SW480 (cell line): Measurements from ENCODE around the gene OCEL1.

ENCODE experiments used
- DNase-seq: peaks from one replicate; pipeline ENCODE4 v3.0.0-alpha.2; 2016; ENCODE audit warnings: low spot score

OCEL1 gene

DNA sequence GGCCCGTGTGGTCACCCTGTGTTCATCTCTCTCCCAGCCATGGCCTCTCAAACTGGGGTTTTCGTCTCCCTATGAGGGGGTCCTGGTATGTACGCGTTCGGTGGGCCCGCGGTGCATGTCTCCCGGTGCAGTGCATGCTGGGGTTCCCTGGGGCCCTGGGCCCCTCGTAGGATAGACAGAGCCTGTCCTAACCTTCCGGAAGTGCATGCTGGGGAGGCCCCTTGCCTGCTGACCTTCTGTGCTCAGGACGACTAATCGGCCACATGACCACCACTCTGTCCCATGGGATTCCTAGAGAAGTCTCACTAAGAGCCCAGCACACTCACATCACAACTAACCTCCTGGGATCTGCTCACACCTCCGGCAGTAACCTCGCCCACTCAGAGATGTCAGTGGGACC, 15.7 kb upstream of the OCEL1 start:
- no peak for DNase-seq

DNA sequence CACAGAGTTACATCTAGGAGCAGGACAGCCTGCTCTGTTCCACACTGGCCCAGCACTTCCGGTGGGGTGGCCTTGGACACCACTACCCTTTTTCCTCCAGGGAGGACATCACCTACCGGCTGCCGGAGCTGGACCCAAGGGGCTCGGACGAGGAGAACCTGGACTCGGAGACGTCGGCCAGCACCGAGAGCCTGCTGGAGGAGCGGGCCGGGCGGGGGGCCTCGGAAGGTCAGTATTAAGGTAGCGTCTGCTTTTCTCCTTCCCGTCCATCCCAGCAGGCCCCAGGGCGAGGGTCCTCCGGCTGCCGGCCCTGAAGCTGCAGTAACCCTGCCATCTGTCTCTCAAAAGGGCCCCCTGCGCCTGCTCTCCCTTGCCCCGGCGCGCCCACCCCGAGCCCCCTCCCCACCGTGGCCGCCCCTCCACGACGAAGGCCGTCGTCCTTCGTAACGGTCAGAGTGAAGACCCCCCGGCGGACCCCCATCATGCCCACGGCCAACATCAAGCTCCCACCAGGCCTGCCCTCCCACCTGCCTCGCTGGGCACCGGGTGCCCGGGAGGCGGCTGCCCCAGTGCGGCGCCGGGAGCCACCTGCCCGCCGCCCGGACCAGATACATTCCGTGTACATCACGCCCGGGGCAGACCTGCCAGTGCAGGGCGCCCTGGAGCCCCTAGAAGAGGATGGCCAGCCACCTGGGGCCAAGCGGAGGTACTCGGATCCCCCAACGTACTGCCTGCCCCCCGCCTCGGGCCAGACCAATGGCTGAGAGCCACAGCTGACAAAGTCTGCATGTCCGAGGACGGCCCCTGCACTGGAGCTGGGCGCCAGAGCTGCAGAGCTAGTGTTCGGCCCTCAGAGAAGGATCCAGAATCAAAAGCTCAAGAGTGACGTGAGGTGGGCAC, 14.2 kb upstream of the OCEL1 start:
- DNase-seq = no peak

DNA sequence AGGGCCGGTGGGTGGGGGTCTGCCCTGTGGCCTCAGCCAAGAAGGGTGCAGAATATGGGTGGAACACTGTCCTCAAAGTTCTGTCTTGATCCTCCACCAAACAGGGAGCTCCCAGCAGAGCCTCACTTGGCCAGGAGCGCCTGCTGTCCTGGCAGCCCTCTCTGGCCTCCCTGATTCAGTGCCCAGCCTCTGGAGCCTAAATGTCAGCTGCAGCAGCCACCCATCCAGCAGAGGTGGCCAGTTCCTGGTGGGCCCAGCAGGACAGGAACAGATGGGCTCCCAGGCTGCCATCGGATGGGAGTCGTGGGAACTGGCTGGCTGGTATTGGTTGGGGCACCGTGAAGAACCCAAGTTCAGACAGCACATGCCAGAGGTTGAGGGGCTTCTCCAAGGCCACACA, 12.7 kb upstream of the OCEL1 start:
- no peak for DNase-seq

DNA sequence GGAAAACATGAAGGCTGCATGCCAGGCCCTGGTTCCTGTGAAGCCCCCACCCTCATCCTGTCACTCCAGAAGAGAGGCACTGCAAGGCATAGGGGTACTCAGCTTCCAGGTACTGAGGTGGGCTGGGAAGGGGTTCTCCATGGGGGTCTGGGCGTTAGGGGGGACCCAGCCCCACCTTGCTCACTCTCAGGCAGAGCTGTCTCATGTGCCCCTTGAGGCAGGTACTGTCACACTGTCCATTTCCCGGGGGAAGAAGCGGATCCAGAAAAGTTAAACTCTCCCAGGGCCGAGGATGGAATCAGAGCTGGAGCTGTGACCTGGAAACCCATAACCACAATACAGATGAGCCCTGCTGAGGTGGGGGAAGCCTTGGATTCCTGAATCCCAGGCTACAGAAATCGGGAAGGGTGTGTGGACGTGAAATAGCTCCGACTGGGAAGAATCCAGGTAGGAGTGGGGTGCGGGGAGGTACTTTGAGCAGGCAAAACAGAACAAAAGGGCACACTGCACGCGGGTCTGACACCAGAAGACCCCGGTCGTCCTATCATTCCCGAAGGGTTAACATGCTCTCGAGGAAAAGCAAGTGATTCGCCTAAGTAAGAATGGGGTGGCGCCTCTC, 11.4 kb upstream of the OCEL1 start:
- DNase-seq = no peak

DNA sequence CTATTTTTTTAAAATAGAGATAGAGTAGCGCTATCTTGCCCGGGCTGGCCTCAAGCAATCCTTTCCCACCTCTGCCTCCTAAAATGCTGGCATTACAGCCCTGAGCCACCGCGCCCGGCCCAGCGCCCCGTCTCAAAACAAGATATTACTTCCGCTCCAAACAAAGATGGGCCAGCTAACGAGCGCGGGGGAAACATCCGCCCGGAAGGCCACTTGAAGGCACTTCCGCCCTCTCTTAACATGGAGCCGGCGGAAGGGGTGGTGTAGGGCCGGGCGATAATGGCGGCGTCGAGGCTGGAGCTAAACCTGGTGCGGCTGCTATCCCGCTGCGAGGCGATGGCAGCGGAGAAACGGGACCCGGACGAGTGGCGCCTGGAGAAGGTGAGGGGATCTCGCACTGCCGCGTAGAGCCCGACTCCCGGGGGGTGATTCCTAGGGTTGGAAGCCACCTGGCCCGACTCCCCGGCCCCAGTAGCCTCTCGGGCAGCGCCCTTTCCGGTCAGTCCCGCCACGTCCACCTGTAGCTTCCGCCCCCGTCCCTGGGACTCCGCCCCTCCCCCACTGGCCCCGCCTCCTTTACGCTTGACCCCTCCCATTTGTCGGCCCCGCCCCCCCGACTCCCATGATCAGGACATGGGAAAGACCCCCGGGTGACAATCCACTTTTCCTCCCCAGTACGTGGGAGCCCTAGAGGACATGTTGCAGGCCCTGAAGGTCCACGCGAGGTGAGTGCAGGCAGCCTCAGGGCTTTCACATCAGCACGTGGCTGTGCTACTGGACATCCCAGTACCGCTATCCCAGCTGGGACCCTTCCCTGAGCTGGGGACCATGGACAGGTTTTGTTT, 10.7 kb upstream of the OCEL1 start, which contains the start of gene USE1:
Gene USE1 (plus strand): TSS at position 231 of the 845 bp plus-strand sequence. CDS start 49 bp downstream, at position 280.
- DNase-seq = peak; percentile 95

DNA sequence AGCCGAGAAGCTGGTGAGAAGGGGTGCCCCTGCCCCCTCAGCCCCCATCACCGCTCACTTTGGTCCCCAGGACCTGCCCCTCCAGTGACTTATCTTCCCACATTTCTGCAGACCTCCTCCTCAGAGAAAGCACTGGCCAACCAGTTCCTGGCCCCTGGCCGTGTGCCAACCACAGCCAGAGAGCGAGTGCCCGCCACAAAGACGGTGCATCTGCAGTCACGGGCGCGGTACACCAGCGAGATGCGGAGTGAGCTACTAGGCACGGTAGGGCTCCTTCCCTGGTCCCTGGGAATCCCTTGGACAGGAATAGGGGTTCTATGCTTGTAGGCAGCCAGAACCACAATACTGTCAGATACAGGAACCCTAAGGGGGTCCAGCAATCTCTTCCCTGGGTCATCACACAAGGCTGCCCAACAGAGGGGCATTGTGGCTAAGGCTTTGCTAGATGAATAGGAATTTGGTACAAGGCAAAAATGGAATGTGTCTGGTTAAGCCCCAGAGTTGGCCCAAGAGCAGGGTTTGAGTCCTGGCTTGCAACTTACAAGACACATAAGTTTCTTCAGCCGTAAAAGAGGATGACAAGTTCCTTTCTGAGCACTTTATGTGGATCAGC, 9.9 kb upstream of the OCEL1 start:
- no peak for DNase-seq

DNA sequence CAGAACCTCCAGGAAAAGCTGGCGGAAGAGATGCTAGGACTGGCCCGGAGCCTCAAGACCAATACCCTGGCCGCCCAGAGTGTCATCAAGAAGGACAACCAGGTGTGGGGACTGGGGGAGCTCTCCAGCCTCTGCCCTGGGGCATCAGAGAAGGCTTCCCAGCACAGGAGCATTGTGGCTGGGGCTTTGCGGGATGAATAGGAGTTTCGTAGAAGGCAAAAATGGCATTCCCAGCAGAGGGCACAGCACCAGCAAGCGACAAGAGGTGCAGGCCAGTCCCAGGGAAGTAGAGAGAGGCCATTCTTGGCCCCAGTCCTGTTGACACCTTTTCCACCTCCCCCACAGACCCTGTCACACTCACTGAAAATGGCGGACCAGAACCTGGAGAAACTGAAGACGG, 6.7 kb upstream of the OCEL1 start:
- no peak for DNase-seq

DNA sequence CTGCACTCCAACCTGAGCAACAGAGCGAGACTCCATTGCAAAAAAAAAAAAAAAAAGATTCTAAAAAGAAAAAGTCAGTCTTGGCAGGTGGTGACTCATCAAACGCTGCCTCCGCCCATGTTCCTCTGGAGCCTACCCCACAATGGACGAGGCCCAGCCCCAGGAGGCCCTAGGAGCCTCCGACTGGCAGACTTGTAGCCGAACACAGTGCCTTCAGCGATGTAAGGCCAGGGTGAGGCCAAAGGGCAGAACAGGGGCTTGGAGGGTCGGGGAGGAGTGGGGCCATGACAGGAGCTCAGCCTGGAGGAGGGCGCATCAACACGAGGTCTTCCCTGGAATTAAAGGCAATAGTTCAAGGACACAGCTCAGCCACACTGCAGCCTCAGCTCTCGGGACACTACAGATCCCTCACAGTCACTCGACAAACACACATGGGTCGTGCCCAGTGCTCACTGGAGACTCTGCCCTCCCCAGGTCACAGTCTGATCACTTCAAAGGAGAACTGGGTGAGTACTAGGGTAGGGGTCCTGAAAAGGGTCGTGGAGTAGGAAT, 5.7 kb upstream of the OCEL1 start:
- DNase-seq = peak; percentile 53

DNA sequence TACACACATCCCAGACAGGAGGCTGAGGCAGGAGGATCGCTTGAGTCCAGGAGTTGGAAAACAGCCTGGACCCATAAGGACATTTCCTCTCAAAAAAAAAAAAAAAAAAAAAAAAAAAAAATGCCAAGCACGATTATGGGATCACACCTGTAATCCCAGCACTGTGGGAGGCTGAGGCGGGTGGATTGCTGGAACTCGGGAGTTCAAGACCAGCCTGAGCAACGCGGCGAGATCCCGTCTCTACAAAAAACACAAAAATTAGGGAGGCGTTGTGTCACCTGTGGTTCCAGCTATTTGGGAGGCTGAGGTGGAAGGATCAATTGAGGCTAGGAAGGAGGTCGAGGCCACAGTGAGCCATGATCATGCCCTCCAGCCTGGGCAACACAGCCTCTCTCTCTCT, 973 bp upstream of the OCEL1 start:
- DNase-seq = no peak

DNA sequence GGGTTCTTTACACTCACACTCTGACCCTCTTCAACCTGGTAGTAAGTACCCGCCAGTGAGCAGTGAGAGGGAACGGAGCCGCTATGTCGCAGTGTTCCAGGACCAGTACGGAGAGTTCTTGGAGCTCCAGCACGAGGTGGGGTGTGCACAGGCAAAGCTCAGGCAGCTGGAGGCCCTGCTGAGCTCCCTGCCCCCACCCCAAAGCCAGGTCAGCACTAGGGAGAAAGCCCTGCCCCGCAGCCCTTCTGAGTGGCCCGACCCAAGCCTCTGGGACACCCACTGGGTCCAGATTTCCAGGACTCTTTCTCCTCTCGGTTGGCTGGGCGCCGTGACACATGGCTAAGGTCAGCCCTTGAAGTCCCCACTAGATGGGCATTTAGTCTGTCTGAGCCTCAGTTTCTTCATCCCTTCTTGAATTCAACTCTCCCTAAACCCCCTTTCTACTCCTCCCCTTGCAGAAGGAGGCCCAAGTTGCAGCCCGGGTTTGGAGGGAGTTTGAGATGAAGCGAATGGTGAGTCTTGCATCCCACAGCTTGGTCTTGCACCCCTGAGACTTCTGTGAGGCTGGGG, 1.9 kb downstream of the OCEL1 start:
- DNase-seq = no peak

DNA sequence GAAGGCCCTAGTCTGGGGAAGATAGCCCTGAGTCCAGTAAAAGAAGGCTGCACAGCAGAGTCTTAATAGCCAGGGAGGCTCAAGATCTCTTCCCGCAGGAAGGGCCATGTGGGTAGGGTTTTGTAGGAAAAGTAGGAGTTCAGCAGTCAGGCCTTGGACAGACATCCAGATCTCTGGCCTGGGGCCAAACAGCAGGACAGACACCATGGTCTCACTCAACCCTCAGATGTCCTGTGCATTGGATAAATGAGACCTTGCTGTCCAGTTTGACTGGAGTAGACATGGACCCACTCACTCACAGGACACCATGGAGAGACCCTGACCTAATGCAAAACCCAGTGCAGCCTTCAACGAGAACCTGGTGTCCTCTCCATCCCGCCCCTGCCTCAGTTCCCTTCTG, 3.9 kb downstream of the OCEL1 start:
- no peak for DNase-seq

DNA sequence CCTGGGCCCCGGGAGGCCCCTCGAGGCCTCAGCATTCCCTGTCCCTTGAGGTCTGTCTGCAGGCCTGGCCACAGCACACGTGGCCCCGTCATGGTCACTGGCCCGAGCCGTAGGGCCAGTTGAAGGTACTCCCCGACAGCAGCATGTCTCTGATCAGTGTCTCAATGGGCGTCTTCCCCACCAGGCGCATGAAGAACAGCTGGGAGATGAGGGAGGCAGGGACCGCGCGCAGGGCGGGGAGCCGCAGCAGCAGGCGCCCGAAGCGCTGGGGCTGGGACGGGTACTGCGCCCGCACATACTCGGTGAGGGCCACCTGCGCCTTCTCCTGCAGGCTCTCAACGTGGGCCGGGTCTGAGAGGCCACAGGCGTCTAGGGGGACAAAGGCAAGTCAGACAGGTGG, 6.2 kb downstream of the OCEL1 start:
- no peak for DNase-seq

DNA sequence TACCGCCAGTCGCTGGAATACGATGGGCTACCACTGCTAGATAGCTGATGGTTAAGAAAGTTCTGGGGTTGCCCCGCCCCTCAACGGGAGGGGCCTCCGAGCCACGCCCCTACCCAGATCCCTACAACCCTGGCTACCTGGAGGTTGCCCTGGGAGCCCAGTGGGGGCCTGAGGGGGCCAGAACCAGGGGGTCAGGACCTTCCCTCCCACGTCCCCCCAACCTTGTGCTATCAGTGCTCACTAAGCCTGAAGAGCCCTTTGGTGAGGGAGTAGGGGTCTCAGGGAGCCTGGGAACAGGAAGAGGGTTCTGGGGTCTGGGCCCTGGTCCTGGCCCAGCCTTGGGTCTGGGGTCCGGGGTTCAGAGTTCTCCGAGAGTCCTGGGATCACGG, 8.9 kb downstream of the OCEL1 start:
- DNase-seq = peak; percentile 73

DNA sequence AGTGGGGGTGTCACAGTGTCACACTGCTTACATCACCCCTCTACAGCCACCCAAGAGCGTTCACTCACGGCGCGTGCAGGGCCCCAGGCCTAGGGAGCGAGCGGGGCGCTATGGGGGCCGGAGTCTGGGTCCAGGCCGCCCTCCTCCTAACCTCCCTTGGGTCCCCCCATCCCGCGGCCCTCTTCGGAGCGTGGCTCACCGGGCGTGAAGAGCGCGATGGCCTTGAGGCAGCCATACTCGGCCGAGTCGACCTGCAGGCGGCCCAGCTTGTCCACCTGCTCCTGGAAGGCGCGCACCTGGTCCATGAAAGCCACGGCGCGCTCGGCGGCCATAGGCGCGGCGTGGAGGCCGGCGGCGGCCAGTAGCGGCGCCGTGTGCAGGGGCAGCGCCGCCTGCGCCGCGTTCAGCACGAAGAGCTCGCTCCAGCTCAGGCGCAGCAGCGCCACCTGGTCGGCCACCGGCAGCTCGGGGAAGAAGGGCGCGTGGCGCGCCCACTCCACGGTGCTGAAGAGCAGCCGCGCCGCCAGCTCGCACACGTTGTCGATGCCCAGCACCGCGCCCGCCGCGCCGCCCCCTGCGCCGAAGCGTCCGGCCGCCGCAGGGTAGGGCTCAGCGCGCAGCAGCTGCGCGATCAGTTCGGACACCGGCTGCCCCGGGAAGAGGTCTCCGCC, 9.4 kb downstream of the OCEL1 start:
- DNase-seq = peak; percentile 87

DNA sequence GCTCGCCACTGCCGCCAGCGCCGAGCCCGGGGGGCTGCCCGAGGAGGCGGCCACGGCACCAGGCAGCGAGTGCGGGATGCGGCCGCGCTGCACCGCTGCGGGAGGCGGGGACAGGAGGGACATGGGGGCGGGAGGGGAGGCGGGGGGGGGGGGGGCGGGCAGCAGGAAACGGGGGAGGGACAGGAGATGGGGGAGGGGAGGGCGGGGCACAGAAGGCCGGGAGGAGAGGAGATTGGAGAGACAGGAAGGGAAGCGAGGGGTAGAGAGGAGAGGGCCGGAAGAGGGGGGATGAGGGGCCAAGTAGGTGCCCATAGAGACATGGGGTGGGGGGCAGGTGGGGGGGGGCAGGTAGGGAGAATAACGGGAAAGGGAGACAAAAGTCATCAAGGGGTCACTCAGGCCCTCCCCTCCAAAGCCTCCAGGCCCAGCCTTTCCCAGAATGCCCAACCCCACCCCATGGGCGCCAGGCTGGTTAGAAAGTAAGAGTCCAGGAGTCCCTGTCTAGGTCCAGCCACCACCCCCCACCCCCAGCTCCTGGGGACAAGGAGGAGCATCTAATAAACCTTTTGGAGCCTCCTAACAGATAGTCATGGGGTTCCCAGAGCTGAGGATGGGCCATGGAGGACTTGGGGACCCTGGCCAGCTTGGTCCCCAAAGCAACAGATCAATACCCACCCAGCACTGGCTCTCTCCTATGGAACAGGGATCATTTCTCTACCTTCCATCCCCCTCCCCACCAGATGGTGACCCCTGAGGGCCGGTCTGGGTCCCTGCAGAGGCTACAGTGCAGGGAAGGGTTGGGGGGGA, 10.1 kb downstream of the OCEL1 start:
- peak; percentile 70 for DNase-seq

DNA sequence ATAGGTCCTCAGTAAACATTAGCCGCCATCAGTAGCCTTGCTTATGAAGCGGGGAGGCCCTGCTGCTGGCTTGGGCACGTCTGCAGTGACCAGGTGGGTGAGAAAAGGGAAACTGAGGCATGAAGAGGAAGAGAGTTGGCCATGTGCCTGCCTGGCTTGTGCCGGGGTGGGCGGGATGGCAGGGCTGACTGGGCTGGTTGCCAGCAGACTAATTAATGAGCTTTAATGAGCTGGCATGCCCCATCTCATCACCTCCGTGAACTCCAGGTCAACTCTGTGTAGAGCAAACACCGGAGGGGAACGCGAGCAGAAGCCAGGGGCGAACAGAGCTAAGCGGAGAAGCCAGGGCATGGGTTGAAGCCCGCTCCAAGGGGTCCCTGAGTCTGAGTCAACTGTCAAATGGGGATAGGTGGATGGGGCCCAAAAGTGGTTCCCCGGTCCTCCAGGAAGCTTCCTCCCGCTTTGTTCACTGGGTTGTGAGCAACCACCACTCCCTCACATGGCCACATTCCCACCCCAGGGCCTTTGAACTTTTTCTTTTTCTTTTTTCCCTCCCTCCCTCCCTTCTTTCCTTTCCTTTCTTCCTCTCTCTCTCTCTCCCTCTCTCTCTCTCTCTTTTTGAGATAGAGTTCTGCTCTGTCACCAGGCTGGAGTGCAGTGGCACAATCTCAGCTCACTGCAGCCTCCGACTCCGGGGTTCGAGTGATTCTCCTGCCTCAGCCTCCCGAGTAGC, 11.0 kb downstream of the OCEL1 start:
- DNase-seq = no peak

DNA sequence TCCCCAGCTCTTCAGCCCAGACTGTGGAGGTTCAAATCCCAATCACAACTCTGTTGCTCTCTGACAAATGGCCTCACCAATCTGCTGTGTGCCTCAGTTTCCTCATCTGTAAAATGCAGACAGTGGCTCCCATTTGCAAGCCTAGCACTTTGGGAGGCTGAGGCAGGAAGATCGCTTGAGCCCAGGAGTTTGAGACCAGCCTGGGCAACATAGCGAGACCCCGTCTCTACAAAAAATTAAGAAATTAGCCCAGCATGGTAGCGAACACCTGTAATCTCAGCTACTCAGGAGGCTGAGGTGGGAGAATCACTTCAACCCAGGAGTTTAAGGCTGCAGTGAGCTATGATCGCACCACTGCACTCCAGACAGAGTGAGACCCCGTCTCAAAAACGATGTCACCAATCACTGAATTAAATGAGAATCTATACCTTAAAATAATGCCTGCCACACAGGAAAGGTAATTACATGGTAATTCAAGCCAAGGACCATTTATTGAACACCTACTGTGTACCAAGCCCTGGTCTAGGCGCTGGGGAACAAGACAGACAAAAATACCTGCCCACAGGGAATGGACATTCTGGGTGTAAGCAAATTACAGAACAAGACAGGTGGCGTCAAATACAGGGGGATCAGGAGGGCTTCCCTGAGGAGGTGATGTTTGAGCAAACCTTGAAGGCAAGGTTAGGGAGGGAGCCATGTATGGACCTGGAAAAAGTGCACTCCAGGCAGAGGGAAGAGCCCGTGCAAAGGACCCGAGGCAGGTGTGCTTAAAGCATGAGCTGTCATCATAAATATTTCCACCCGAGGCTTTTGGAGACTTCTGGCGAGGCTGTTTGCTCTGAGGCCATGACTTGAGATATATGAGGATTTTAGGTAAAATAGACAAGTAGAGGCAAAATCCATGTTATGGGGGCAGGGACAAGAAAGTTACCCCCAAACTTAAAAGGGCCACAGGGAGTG, 12.0 kb downstream of the OCEL1 start:
- no peak for DNase-seq

DNA sequence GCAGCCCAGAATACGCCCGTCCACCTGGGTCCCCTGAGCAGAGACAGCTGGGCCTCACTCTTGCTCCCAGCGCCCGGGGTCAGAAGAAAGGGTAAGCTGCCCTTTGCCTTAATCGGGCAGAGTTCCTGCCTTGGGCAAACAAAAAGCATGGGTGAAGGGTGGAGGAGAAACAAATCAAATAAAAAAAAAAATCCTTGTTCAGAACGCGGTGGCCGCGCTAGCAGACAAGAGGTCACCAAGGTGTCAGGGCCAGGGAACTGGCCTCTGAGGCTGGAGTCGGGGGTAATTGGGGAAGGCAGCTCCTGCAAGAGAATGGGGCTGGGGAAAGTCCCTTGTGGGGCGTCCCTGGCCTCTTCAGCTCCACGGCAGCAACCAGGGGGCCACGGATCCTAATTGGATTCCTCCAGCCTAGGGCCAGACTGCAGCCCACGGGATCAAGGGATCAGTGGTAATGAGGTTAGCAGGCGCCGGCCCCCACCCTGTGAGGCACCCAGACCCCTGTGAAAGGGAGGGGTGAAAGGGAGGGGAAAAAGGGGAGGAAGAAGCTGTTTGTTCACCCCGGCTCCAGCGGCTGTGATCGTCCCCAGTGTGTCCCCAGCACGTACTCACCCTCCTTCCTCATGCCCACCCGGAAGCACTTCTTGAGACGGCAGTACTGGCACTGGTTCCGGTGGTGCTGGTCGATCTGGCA, 14.2 kb downstream of the OCEL1 start:
- DNase-seq = no peak
